Tibial nerve (tissue), 4 donors: Measurements from ENCODE around the gene KRT14.

Experiments used
- CTCF ChIP-seq, 5 experiments: fragments of 200-600 bp in 3 of 5; fragments of 450-650 bp in 2 of 5; sonication (generic) in 3 of 5; IDR thresholded peaks; one replicate each; pipeline ENCODE4 v1.5.1; 2016 to 2019; ENCODE audit warnings: antibody characterized with exemption in 5 of 5, mild to moderate bottlenecking in 3 of 5, moderate library complexity in 2 of 5
- EP300 ChIP-seq, 2 donors: sonication (generic); formaldehyde crosslinking; IDR thresholded peaks; one replicate each; pipeline ENCODE4 v1.6.1; 2017; ENCODE audit warnings: antibody characterized with exemption in 2 of 2, mild to moderate bottlenecking in 1 of 2
- POLR2A ChIP-seq, 2 donors: fragments of 450-650 bp; IDR thresholded peaks; one replicate each; pipeline ENCODE4 v1.6.1; 2017; ENCODE audit warnings: antibody characterized with exemption in 2 of 2, mild to moderate bottlenecking in 2 of 2, moderate library complexity in 2 of 2

- TF ChIP-seq CTCF (IDR thresholded peaks at IDR 0.05) (no peak), POLR2A (IDR thresholded peaks at IDR 0.05) (no peak), EP300 (IDR thresholded peaks at IDR 0.05) (no peak)
Observed at GRCh38 chr17:41594363-41594915, 7.7 kb upstream of the KRT14 start.
